Measurements from ENCODE around the gene DMXL1. TPM values are rescaled to one million over a fixed set of nuclear protein-coding genes. Genes with fewer than 3 reads are reported as not detected.

The DMXL1 gene
- total RNA-seq, 2 experiments from 2014 or later, result 31.5 to 33.0 TPM

DNA sequence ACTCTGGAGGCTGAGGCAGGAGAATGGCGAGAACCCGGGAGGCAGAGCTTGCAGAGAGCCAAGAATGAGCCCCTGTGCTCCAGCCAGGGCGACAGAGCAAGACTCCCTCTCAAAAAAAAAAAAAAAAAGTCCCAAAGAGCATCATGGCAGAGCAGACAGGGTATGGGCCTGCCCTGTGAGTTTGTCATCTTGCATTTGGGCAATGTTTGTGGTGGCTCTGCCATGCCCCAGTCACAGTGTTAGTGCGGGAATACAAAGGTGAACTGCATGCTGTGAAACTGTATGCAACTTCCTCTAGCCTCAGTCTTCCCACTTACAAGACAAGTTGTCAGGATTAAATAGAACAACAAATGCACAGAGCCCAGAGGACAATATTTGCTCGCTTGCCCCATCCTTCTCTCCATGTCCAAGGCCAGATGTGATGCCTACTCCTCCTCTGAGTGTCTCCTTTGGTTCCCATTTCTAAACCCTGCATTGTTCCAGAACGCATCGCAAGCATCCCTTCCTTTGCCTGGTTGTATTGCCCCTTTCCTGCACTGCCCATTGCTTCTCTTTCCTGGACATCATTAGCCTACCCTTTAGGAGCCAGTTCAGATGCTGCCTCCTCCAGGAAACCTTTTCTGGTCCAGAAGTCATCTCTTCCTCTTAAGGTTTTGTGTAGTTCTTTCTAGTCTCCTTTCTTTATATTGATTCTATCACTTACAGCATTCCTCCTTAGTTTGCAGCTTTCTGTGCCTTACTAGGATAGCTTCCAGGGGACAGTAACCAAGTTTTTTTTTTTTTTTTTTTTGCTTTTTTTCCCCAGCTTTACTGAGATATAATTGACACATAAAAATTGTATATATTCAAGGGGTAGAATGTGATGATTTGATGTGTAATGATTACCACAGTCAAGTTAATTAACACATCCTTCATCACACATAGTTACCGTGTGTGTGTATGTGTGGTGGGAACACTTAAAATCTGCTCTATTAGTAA, 215.9 kb downstream of the DMXL1 start:
- Mint-ChIP-seq H3K9me3 (peaks cover 3% of the 10 kb centered on the region), H3K27ac (peak overlapping the region; percentile 92), H3K4me3 (peak overlapping the region; percentile 68), H3K4me1 (peaks cover 96% of the 10 kb centered on the region), H3K27me3 (no peaks in the 10 kb centered on the region), H3K36me3 (ENCODE audit: low read depth) (peaks cover 63% of the 10 kb centered on the region)
- no peak for DNase-seq
- CTCF ChIA-PET, result interaction anchor here (1.2 to 3.0 kb wide), 6 partner anchors 12 to 125 kb away, joined by 3 to 10 read pairs (median 8); no protein-coding TSS in a partner anchor
- POLR2A ChIA-PET, result interaction anchor here (0.7 to 10.2 kb wide), 15 partner anchors 8 to 216 kb away, joined by 3 to 128 read pairs (median 6); partner anchors contain the start of gene DMXL1

GRCh38 chr5:119287547-119288111, 216.7 kb downstream of the DMXL1 start:
- Mint-ChIP-seq H3K27me3 (no peaks in the 10 kb centered on the region), H3K27ac (peak overlapping the region; percentile 92), H3K4me1 (peaks cover 92% of the 10 kb centered on the region), H3K4me3 (peak overlapping the region; percentile 68), H3K36me3 (ENCODE audit: low read depth) (peaks cover 62% of the 10 kb centered on the region), H3K9me3 (peaks cover 3% of the 10 kb centered on the region)
- ChIA-PET POLR2A (interaction anchor here (0.9 to 10.2 kb wide), 14 partner anchors 9 to 217 kb away, joined by 3 to 128 read pairs (median 6); partner anchors contain the start of gene DMXL1), CTCF (interaction anchor here (0.9 to 2.6 kb wide), 8 partner anchors 13 to 125 kb away, joined by 3 to 10 read pairs (median 4); no protein-coding TSS in a partner anchor)
- peak; percentile 61 for DNase-seq

DNA sequence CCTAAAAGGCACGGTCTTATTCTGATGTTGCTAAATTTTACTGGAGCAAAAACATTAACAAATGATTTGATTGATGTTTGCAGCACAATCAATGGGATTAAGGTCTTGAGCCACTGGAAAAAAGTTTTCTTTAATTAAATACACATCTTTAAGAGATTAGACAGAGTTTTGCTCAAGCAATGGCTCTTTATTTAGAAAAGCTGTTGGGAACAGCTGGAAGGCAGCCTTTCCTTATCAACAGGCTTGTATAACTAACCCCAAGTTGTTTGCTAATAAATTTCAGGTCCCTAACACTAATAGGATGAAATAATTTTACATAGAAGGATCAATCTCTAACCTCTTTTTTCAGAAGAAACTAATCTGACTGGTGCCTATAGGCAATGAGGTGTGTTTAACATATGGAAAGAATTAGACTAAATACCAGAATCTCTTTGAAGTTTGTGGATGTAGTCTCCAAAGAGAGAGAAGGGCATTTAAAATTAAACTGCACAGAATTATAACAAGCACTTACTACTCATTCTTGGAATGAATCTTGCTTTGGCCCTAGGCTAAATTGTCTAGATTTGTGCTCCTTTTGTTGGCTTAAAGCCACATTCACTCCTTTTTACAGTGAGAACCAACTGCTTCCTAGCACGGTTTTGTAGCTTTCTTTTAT, 217.6 kb downstream of the DMXL1 start:
- ChIA-PET POLR2A (interaction anchor here (1.3 to 10.2 kb wide), 11 partner anchors 10 to 218 kb away, joined by 3 to 128 read pairs (median 9); partner anchors contain the start of gene DMXL1), CTCF (interaction anchor here (0.7 to 3.0 kb wide), 11 partner anchors 14 to 124 kb away, joined by 3 to 10 read pairs (median 4); no protein-coding TSS in a partner anchor)
- no peaks in the 10 kb centered on the region for H3K27me3 Mint-ChIP-seq

DNA sequence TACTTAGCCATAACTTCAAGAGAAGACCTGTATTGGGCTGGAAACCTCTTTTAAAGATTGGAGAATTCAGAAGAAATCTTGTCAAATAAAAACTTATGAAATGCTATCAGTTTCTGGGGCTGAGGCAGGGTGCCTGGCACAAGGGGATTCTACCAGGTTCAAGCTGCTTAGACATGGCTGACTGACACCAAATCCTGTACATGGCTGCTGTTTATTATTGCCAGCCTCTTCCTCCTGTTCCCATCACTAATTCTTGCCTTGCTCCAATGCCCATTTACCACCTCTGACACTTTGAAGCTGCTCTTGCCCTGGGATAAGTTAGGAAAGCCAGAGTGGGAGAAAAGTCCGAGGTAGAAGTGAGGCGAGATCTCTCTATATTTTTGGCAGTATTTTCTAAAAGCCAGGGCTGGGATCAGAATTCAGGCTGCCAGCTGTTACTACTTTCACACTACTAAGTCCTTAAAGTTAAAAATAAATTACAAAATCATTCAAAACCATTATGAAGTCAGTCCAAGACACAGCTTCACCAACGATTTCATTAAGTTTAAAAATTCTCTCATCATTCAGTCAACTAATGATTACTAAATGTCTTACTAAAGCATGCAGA, 218.7 kb downstream of the DMXL1 start:
- Mint-ChIP-seq H3K36me3 (ENCODE audit: low read depth) (peaks cover 62% of the 10 kb centered on the region), H3K9me3 (peaks cover 9% of the 10 kb centered on the region), H3K27me3 (no peaks in the 10 kb centered on the region), H3K4me3 (peak overlapping the region; percentile 56), H3K27ac (peak overlapping the region; percentile 80), H3K4me1 (peaks cover 87% of the 10 kb centered on the region)
- no peak for DNase-seq
- ChIA-PET CTCF (interaction anchor here (0.6 to 3.0 kb wide), 6 partner anchors 16 to 48 kb away, joined by 3 to 9 read pairs (median 5); no protein-coding TSS in a partner anchor), POLR2A (interaction anchor here (1.0 to 10.2 kb wide), 15 partner anchors 11 to 219 kb away, joined by 3 to 128 read pairs (median 7); partner anchors contain the start of gene DMXL1)

More for the DNA sequence above, 217.6 kb downstream of the DMXL1 start:
- H3K4me3 Mint-ChIP-seq, result peak overlapping the region; percentile 68
- H3K36me3 Mint-ChIP-seq (ENCODE audit: low read depth), result peaks cover 62% of the 10 kb centered on the region
- H3K9me3 Mint-ChIP-seq, result peaks cover 7% of the 10 kb centered on the region
- DNase-seq, result no peak
- peak overlapping the region; percentile 92 for H3K27ac Mint-ChIP-seq
- peaks cover 91% of the 10 kb centered on the region for H3K4me1 Mint-ChIP-seq

DNA sequence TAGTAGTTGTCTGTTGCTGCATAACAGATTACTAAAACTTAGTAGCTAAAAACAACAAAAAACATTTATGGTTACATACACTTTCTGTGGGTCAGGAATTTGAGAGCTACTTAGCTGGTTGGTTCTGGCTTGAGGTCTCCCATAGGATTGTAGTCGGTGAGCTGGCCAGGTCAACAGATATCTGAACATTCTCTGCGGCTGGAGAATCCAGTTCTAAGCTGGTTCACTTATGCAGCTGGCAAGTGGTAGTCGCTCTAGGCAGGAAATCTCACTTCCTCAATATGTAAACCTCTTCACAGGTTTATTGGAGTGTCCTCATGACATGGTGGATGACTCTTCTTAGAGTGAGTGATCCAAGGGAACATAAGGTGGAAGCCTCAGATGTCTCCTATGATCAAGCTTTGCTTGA, 219.3 kb downstream of the DMXL1 start:
- H3K27ac Mint-ChIP-seq, result peak overlapping the region; percentile 80
- CTCF ChIA-PET, result interaction anchor here (0.6 to 3.0 kb wide), 9 partner anchors 9 to 302 kb away, joined by 3 to 9 read pairs (median 4); partner anchors contain the start of gene DTWD2
- DNase-seq, result no peak
- peaks cover 85% of the 10 kb centered on the region for H3K4me1 Mint-ChIP-seq
- peak overlapping the region; percentile 56 for H3K4me3 Mint-ChIP-seq
- POLR2A ChIA-PET, result interaction anchor here (0.7 to 10.2 kb wide), 17 partner anchors 12 to 219 kb away, joined by 3 to 128 read pairs (median 6); partner anchors contain the start of gene DMXL1
- H3K27me3 Mint-ChIP-seq, result no peaks in the 10 kb centered on the region
- H3K9me3 Mint-ChIP-seq, result peaks cover 9% of the 10 kb centered on the region
- H3K36me3 Mint-ChIP-seq (ENCODE audit: low read depth), result peaks cover 64% of the 10 kb centered on the region

DNA sequence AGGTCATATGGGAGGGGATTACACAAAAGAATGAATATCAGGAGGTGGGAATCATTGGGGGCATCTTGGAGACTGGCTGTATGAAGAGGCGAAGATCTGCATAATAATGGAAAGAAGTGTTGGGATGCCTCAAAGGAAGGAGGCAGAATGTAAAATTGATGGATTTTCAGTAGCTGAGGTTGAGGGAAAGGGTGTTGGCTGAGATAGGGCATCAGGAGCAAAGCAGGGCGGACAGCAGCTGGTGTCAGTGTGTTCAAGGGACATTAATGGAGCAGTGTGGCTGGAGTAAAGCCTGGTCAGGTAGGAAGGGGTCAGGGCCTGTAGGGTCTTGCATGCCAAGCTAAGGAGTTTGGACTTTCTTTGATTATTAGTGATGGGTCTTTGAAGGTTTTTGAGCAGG, 219.7 kb downstream of the DMXL1 start:
- ChIA-PET POLR2A (interaction anchor here (0.7 to 10.2 kb wide), 17 partner anchors 12 to 220 kb away, joined by 3 to 128 read pairs (median 6); partner anchors contain the start of gene DMXL1), CTCF (interaction anchor here (1.0 to 3.0 kb wide), 8 partner anchors 9 to 303 kb away, joined by 3 to 9 read pairs (median 5); partner anchors contain the start of gene DTWD2)
- Mint-ChIP-seq H3K9me3 (peaks cover 9% of the 10 kb centered on the region), H3K36me3 (ENCODE audit: low read depth) (peaks cover 66% of the 10 kb centered on the region), H3K4me3 (peak overlapping the region; percentile 56), H3K27ac (peak overlapping the region; percentile 80), H3K4me1 (peaks cover 80% of the 10 kb centered on the region), H3K27me3 (no peaks in the 10 kb centered on the region)
- no peak for DNase-seq

DNA sequence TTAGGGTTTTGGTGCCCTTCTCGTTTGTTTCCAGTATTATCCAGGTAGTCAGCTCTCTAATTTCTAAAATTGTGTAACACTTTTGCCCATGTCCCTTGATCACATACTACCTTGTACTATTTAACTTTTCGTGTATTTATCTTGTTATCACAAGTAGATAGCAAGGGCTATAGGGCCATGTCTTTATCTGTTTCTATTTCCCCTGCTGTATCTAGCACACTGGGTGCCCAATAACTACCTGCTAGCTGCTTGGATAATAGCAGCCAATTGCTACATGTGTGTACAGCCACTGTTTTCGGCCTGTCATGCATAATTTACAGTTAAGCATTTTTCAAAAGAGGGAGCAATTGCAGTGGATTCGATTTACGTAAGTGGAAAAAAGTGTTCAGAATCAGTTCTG, 220.2 kb downstream of the DMXL1 start:
- Mint-ChIP-seq H3K4me3 (no peak overlapping the region), H3K27me3 (no peaks in the 10 kb centered on the region), H3K36me3 (ENCODE audit: low read depth) (peaks cover 66% of the 10 kb centered on the region), H3K9me3 (peaks cover 9% of the 10 kb centered on the region), H3K4me1 (peaks cover 76% of the 10 kb centered on the region), H3K27ac (no peak overlapping the region)
- DNase-seq, result no peak
- POLR2A ChIA-PET, result interaction anchor here (1.4 to 10.2 kb wide), 9 partner anchors 12 to 71 kb away, joined by 3 to 128 read pairs (median 9); no protein-coding TSS in a partner anchor
- CTCF ChIA-PET, result interaction anchor here (1.0 to 3.0 kb wide), 8 partner anchors 8 to 303 kb away, joined by 3 to 9 read pairs (median 5); partner anchors contain the start of gene DTWD2

DNA sequence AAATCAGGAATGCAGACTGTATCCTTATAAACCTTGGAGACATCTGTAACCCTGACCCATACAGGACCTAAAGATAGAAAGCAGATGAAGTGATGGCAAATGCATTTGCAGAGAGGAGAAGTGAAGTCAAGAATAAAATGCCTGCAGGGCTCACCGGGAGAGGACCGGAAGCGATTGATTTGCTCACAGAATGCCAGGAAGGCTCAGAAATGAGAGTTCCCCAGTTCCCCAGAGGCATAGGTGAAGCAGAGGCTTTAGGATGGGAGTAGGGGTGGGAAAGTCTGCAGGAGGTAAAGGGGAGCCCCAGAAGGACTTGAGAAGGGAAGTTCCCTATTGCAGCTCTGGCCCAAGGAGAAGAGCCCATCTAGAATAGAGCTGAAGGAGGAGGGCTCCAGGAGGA, 221.0 kb downstream of the DMXL1 start:
- DNase-seq, result no peak
- Mint-ChIP-seq H3K27me3 (no peaks in the 10 kb centered on the region), H3K27ac (no peak overlapping the region), H3K4me1 (peaks cover 68% of the 10 kb centered on the region), H3K9me3 (peaks cover 9% of the 10 kb centered on the region), H3K36me3 (ENCODE audit: low read depth) (peaks cover 68% of the 10 kb centered on the region), H3K4me3 (no peak overlapping the region)
- ChIA-PET POLR2A (interaction anchor here (0.5 to 10.2 kb wide), 4 partner anchors 11 to 70 kb away, joined by 3 to 128 read pairs (median 50); no protein-coding TSS in a partner anchor), CTCF (no interaction called here)

DNA sequence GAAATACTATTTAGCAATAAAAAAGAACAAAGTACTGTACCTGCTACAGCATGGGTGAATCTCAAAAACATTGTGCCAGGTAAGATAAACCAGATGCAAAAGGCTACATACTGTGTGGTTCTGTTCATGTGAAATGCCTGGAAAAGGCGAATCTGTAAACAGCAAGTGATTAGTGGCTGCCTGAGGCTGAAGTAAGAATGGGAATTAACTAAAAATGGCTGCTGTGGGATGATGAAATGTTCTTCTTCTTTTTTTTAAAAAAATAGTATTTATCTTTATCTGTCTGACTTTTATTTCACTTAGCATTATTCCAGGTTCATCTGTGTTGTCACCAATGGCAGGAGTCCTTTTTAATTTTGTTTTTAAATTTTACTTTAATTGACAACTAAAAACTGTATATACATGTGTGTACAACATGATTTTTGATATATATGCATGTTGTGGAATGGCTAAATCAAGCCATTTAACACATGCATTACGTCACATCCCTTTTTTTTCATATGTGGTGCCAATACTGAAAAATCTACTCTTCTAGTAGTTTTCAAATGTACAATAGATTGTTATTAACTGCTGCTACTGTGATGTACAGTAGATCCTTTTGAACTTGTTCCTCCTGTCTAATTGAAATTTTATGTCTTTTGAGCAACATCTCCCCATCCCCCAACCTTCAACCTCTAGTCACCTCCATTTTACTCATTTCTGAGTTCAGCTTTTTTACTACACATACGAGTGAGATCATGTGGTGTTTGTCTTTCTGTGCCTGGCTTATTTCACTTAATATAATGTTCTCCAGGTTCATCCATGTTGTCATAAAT, 222.0 kb downstream of the DMXL1 start:
- no peak overlapping the region for H3K27ac Mint-ChIP-seq
- H3K36me3 Mint-ChIP-seq (ENCODE audit: low read depth), result peaks cover 77% of the 10 kb centered on the region
- H3K4me3 Mint-ChIP-seq, result no peak overlapping the region
- CTCF ChIA-PET, result no interaction called here
- peaks cover 63% of the 10 kb centered on the region for H3K4me1 Mint-ChIP-seq
- no peaks in the 10 kb centered on the region for H3K27me3 Mint-ChIP-seq
- POLR2A ChIA-PET, result interaction anchor here (7.9 to 10.2 kb wide), 2 partner anchors 10 to 21 kb away, joined by 98 to 128 read pairs; no protein-coding TSS in a partner anchor
- DNase-seq, result no peak
- H3K9me3 Mint-ChIP-seq, result peaks cover 9% of the 10 kb centered on the region

DNA sequence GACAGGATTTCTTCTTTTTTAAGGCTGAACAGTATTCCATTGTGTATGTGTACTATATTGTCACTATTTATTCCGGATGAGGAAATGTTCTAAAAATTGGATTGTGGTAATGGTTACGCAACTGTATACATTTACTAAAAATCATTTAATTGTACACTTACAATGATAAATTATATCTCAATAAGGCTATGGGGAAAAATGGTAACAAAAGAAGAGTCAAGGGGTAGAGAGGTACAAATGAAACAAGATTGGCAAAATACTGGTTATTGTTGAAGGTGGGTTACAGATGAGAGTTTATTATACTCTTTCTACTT, 222.6 kb downstream of the DMXL1 start:
- H3K27ac Mint-ChIP-seq, result no peak overlapping the region
- DNase-seq, result no peak
- peaks cover 9% of the 10 kb centered on the region for H3K9me3 Mint-ChIP-seq
- H3K4me3 Mint-ChIP-seq, result no peak overlapping the region
- ChIA-PET CTCF (no interaction called here), POLR2A (no interaction called here)
- no peaks in the 10 kb centered on the region for H3K27me3 Mint-ChIP-seq
- peaks cover 75% of the 10 kb centered on the region for H3K36me3 Mint-ChIP-seq (ENCODE audit: low read depth)
- H3K4me1 Mint-ChIP-seq, result peaks cover 60% of the 10 kb centered on the region

Measured in activated CD4-positive, alpha-beta memory T cell treated with anti-CD3 and anti-CD28 coated beads, Interleukin-2, amount 10 ng/mL, durations not matched to agents 7 days and 5 days (primary cell).